HepG2 (cell line): ENCODE data around the gene TAMALIN. TPM values are rescaled to one million over a fixed set of nuclear protein-coding genes. Genes with fewer than 3 reads are reported as not detected.

Experiments used
- ARID4A ChIP-seq: sonication (generic); formaldehyde crosslinking; IDR thresholded peaks from 2 replicates; pipeline ENCODE4 v1.5.0; 2020; ENCODE audit warnings: mild to moderate bottlenecking, missing genetic modification reagents, borderline replicate concordance
- BCL6 ChIP-seq: IDR thresholded peaks from 2 replicates; pipeline ENCODE4 v1.6.1; 2016; ENCODE audit warnings: missing genetic modification reagents, missing compliant biosample characterization
- CEBPG ChIP-seq: IDR thresholded peaks from 2 replicates; pipeline ENCODE4 v1.6.1; 2016
- DRAP1 ChIP-seq: IDR thresholded peaks from 2 replicates; pipeline ENCODE4 v1.6.1; 2016; ENCODE audit warnings: missing genetic modification reagents, missing compliant biosample characterization
- HDAC1 ChIP-seq: sonication (generic); formaldehyde crosslinking; IDR thresholded peaks from 2 replicates; pipeline ENCODE4 v1.5.1; 2020; ENCODE audit warnings: mild to moderate bottlenecking, missing genetic modification reagents
- HMGXB3 ChIP-seq: sonication (generic); formaldehyde crosslinking; IDR thresholded peaks from 2 replicates; pipeline ENCODE4 v1.4.0; 2020; ENCODE audit warnings: missing genetic modification reagents, borderline replicate concordance
- MAFF ChIP-seq: IDR thresholded peaks from 2 replicates; pipeline ENCODE4 v1.6.1; 2011; ENCODE audit warnings: low read depth, low read length, improper control_type of control experiment
- MAZ ChIP-seq, 2 experiments: sonication (generic) in 1 of 2; formaldehyde crosslinking in 1 of 2; IDR thresholded peaks; 2 replicates each; pipeline versions ENCODE4 v1.5.0 to v1.6.1; 2012 to 2020; ENCODE audit warnings: low read depth in 2 of 2, mild to moderate bottlenecking in 2 of 2, borderline replicate concordance in 1 of 2, improper control_type of control experiment in 1 of 2, low read length in 1 of 2, missing genetic modification reagents in 1 of 2, moderate library complexity in 1 of 2
- MEIS1 ChIP-seq: sonication (generic); formaldehyde crosslinking; IDR thresholded peaks from 2 replicates; pipeline ENCODE4 v1.9.0; 2021; ENCODE audit warnings: mild to moderate bottlenecking, missing genetic modification reagents, moderate library complexity, borderline replicate concordance
- NFE2 ChIP-seq: sonication (generic); formaldehyde crosslinking; IDR thresholded peaks from 2 replicates; pipeline ENCODE4 v1.4.0; 2020; ENCODE audit warnings: missing genetic modification reagents
- PHF21A ChIP-seq: sonication (generic); formaldehyde crosslinking; IDR thresholded peaks from 2 replicates; pipeline ENCODE4 v1.5.0; 2020; ENCODE audit warnings: mild to moderate bottlenecking, missing genetic modification reagents
- SALL1 ChIP-seq: sonication (generic); formaldehyde crosslinking; IDR thresholded peaks from 2 replicates; pipeline ENCODE4 v1.8.0; 2022; ENCODE audit warnings: mild to moderate bottlenecking, missing genetic modification reagents
- THRA ChIP-seq: sonication (generic); formaldehyde crosslinking; IDR thresholded peaks from 2 replicates; pipeline ENCODE4 v1.4.0; 2020; ENCODE audit warnings: missing genetic modification reagents, borderline replicate concordance
- ZBTB14 ChIP-seq: sonication (generic); formaldehyde crosslinking; IDR thresholded peaks from 2 replicates; pipeline ENCODE4 v1.4.0; 2020; ENCODE audit warnings: missing genetic modification reagents
- ZNF709 ChIP-seq: sonication (generic); formaldehyde crosslinking; IDR thresholded peaks from 2 replicates; pipeline ENCODE4 v1.5.0; 2020; ENCODE audit warnings: mild to moderate bottlenecking, missing genetic modification reagents
- ZNF780A ChIP-seq: sonication (generic); formaldehyde crosslinking; IDR thresholded peaks from 2 replicates; pipeline ENCODE4 v1.8.0; 2022; ENCODE audit warnings: mild to moderate bottlenecking, missing genetic modification reagents, moderate library complexity
- polyA plus RNA-seq, 8 experiments: library from polyadenylated mRNA; depleted of rRNA in 3 of 8; stranded (reverse) in 7 of 8; unstranded in 1 of 8; fragments of >200 nt; fragmentation: Illumina TruSeq in 4 of 8; extraction: Trizol in 4 of 8; gene quantifications; 2 replicates each; pipeline versions ENCODE4 v1.2.1 to v1.2.3, GENCODE V29; 2011 to 2016; ENCODE audit warnings: low read depth in 4 of 8, missing spikeins in 1 of 8, mixed read lengths in 1 of 8; ENCODE audit not compliant: insufficient read depth in 1 of 8
- total RNA-seq, 5 experiments: library from RNA; depleted of rRNA; stranded (reverse); fragments of >200 nt; fragmentation: Illumina TruSeq; extraction: Trizol; gene quantifications; 2 replicates each; pipeline ENCODE4 v1.2.3, GENCODE V29; 2016; ENCODE audit warnings: low read depth in 1 of 5

TAMALIN gene
- total and polyA plus RNA-seq, 2 of the 13 experiments (the other 11 are each of a cell fraction or from before 2014, with no cell fraction given): 2.9 to 10.9 TPM

GRCh38 chr12:51976376-51977160 lies 30.2 kb upstream of the TAMALIN start (continued):
- peak; percentile 39; the same call in 1 of the 2 replicates for TF ChIP-seq DRAP1 (CRISPR knock-in tag)
- TF ChIP-seq MEIS1 (CRISPR knock-in tag): 0 out of 2 replicates have a peak, but pooled peaks have one; percentile 18
- no peak for TF ChIP-seq NFE2 (CRISPR knock-in tag)
- TF ChIP-seq ZNF780A (CRISPR knock-in tag): 0 out of 2 replicates have a peak, but pooled peaks have one; percentile 53
- TF ChIP-seq THRA (CRISPR knock-in tag): peak; percentile 97; the same call in 1 of the 2 replicates
- no peak for TF ChIP-seq ZNF709 (CRISPR knock-in tag)
- TF ChIP-seq HDAC1 (CRISPR knock-in tag): peak; percentile 48
- no peak for TF ChIP-seq BCL6
- peak; percentile 68; the same call in 1 of the 2 replicates for TF ChIP-seq PHF21A (CRISPR knock-in tag)
- peak; percentile 32; the same call in 1 of the 2 replicates for TF ChIP-seq SALL1 (CRISPR knock-in tag)
- no peak for TF ChIP-seq MAZ (IDR thresholded peaks at IDR 0.05; ENCODE audit: borderline replicate concordance, low read depth, low read length)
- TF ChIP-seq MAZ (CRISPR knock-in tag; IDR thresholded peaks at IDR 0.05; ENCODE audit: low read depth): 0 out of 2 replicates have a peak, but pooled peaks have one; percentile 24
- TF ChIP-seq ARID4A: peak; percentile 60; the same call in 1 of the 2 replicates
- peak; percentile 37; the same call in 1 of the 2 replicates for TF ChIP-seq ZBTB14 (CRISPR knock-in tag)
- no peak for TF ChIP-seq HMGXB3 (CRISPR knock-in tag)
- TF ChIP-seq CEBPG: peak; percentile 64
- peak; percentile 54; the same call in 1 of the 2 replicates for TF ChIP-seq MAFF
